CD14-positive monocyte (primary cell): ENCODE data around the gene RNF31. TPM values are rescaled to one million over a fixed set of nuclear protein-coding genes. Genes with fewer than 3 reads are reported as not detected.
"Not testable (repeated sequence)": the region's sequence is repeated elsewhere in the genome, so short reads cannot be mapped to it uniquely, and the experiment has no call there.

Experiments used
- DNase-seq, 3 donors: peaks; one replicate each; pipeline ENCODE4 v3.0.0-alpha.2; 2011 to 2022
- H2AFZ ChIP-seq: 2 replicates; pipeline ENCODE4 v1.6.0; 2012; ENCODE audit warnings: mild to moderate bottlenecking, low read depth, low read length, inconsistent platforms; ENCODE audit not compliant: insufficient read depth, poor library complexity, severe bottlenecking
- H3K27ac ChIP-seq, 2 donors: 1 replicate in 1 of 2; 2 replicates in 1 of 2; pipeline ENCODE4 v1.5.1; 2012 to 2013; ENCODE audit warnings: low read length in 2 of 2, control low read depth in 1 of 2, inconsistent platforms in 1 of 2, low read depth in 1 of 2, mild to moderate bottlenecking in 1 of 2
- H3K27me3 ChIP-seq, 2 donors: one replicate each; pipeline versions ENCODE4 v1.6.0 to v1.6.1; 2011 to 2013; ENCODE audit warnings: low read length in 2 of 2; ENCODE audit not compliant: control insufficient read depth in 2 of 2, insufficient read depth in 2 of 2
- H3K36me3 ChIP-seq, 2 donors: replicated peaks in 1 of 2; 1 replicate in 1 of 2; 2 replicates in 1 of 2; pipeline versions ENCODE4 v1.5.1 to v1.6.1; 2012 to 2013; ENCODE audit warnings: low read length in 2 of 2, control low read depth in 1 of 2, inconsistent platforms in 1 of 2, mild to moderate bottlenecking in 1 of 2; ENCODE audit not compliant: insufficient read depth in 2 of 2, control insufficient read depth in 1 of 2
- H3K4me1 ChIP-seq, 2 donors: 1 replicate in 1 of 2; 2 replicates in 1 of 2; pipeline versions ENCODE4 v1.5.1 to v1.6.1; 2012 to 2013; ENCODE audit warnings: low read length in 2 of 2, control low read depth in 1 of 2, inconsistent platforms in 1 of 2, mild to moderate bottlenecking in 1 of 2, moderate library complexity in 1 of 2; ENCODE audit not compliant: insufficient read depth in 2 of 2, control insufficient read depth in 1 of 2
- H3K4me2 ChIP-seq: replicated peaks from 2 replicates; pipeline ENCODE3; 2012; ENCODE audit warnings: low read length, moderate library complexity, mild to moderate bottlenecking; ENCODE audit not compliant: poor library complexity, severe bottlenecking; ENCODE audit errors: extremely low read depth
- H3K4me3 ChIP-seq, 3 experiments: fragments of 200-600 bp in 1 of 3; sonication (generic) in 1 of 3; replicated peaks in 1 of 3; 1 replicate in 2 of 3; 2 replicates in 1 of 3; pipeline ENCODE4 v1.5.1; 2011 to 2013; ENCODE audit warnings: low read length in 3 of 3, mild to moderate bottlenecking in 3 of 3, control low read depth in 2 of 3, low read depth in 2 of 3, inconsistent platforms in 1 of 3, moderate library complexity in 1 of 3
- H3K79me2 ChIP-seq: 2 replicates; pipeline ENCODE4 v1.6.0; 2012; ENCODE audit warnings: mild to moderate bottlenecking, control low read depth, inconsistent platforms, low read length, moderate library complexity; ENCODE audit not compliant: insufficient read depth
- H3K9ac ChIP-seq: 2 replicates; pipeline ENCODE4 v1.6.0; 2017; ENCODE audit warnings: low read length, mild to moderate bottlenecking; ENCODE audit not compliant: insufficient read depth, poor library complexity, severe bottlenecking
- H3K9me3 ChIP-seq, 2 donors: replicated peaks in 1 of 2; 1 replicate in 1 of 2; 2 replicates in 1 of 2; pipeline versions ENCODE4 v1.5.1 to v1.6.1; 2012 to 2013; ENCODE audit warnings: low read length in 2 of 2, control low read depth in 1 of 2; ENCODE audit not compliant: control insufficient read depth in 1 of 2, insufficient read depth in 1 of 2
- H4K20me1 ChIP-seq: 2 replicates; pipeline ENCODE4 v1.6.0; 2012; ENCODE audit warnings: mild to moderate bottlenecking, low read length, control low read depth, moderate library complexity; ENCODE audit not compliant: insufficient read depth
- H3K27ac Mint-ChIP-seq, 7 donors: one replicate each; pipeline ENCODE4 v1.8.0; 2020; ENCODE audit warnings: mild to moderate bottlenecking in 7 of 7, mixed read lengths in 7 of 7, moderate library complexity in 6 of 7, inconsistent platforms in 2 of 7
- H3K27me3 Mint-ChIP-seq, 3 donors: one replicate each; pipeline ENCODE4 v1.8.0; 2021 to 2022; ENCODE audit warnings: low read depth in 3 of 3, mild to moderate bottlenecking in 3 of 3, mixed read lengths in 3 of 3, moderate library complexity in 3 of 3, inconsistent platforms in 1 of 3
- H3K36me3 Mint-ChIP-seq, 2 donors: one replicate each; pipeline ENCODE4 v1.8.0; 2020; ENCODE audit warnings: mixed read lengths in 2 of 2, inconsistent platforms in 1 of 2, mild to moderate bottlenecking in 1 of 2
- H3K4me1 Mint-ChIP-seq: one replicate; pipeline ENCODE4 v1.8.0; 2020; ENCODE audit warnings: mild to moderate bottlenecking, mixed read lengths
- H3K4me3 Mint-ChIP-seq, 2 donors: one replicate each; pipeline ENCODE4 v1.8.0; 2020; ENCODE audit warnings: mild to moderate bottlenecking in 2 of 2, mixed read lengths in 2 of 2, moderate library complexity in 1 of 2
- H3K9me3 Mint-ChIP-seq, 7 donors: one replicate each; pipeline ENCODE4 v1.8.0; 2020 to 2022; ENCODE audit warnings: mixed read lengths in 7 of 7, mild to moderate bottlenecking in 6 of 7, moderate library complexity in 6 of 7, inconsistent platforms in 2 of 7
- CTCF ChIP-seq: fragments of 200-600 bp; IDR thresholded peaks from one replicate; pipeline ENCODE4 v1.8.0; 2022; ENCODE audit warnings: antibody characterized with exemption, mild to moderate bottlenecking
- WGBS: methylation state at CpG from one replicate; pipeline ENCODE4 v1.1.5; 2013; ENCODE audit warnings: missing lambda C conversion rate; ENCODE audit not compliant: insufficient coverage; 5-methylcytosine and 5-hydroxymethylcytosine counted together
- intact Hi-C, 2 donors: fragments of 100-400 bp; cut with micrococcal nuclease; formaldehyde crosslinking; loops; one replicate each; pipeline versions ENCODE4 v1.15.0 to v1.15.1; 2023
- polyA plus RNA-seq, 3 donors: library from polyadenylated mRNA; depleted of rRNA in 1 of 3; unstranded in 2 of 3; stranded (reverse) in 1 of 3; fragments of 300-500 nt in 2 of 3; fragments of >200 nt in 1 of 3; fragmentation: Illumina TruSeq in 2 of 3; gene quantifications; 1 replicate in 2 of 3; 2 replicates in 1 of 3; pipeline ENCODE4 v1.2.3, GENCODE V29; 2012 to 2021

The RNF31 gene
- polyA plus RNA-seq, 3 donors: 30.7 to 63.2 (median 36.8) TPM

GRCh38 chr14:24198814-24199524 lies 51.7 kb downstream of the RNF31 start:
- H3K4me1 Mint-ChIP-seq: peaks cover 33% of the 10 kb centered on the region
- DNase-seq: no peak
- 57% methylated on average over 4 of the region's 7 CpGs for WGBS
- H3K4me3 Mint-ChIP-seq: no peak overlapping the region
- H3K27me3 Mint-ChIP-seq: no peaks in the 10 kb centered on the region
- intact Hi-C loops: loop anchor here (5.0 kb wide), 1 partner anchor 33 kb away; the partner anchor contains the start of genes GMPR2 (in 2 of the 2) and NEDD8 (in 2 of the 2)
- H3K9me3 Mint-ChIP-seq: peaks cover 6 to 23% (median 15%) of the 10 kb centered on the region in 7 donors
- no peak overlapping the region for H2AFZ ChIP-seq
- H3K27ac Mint-ChIP-seq: peak overlapping the region in 3 of 7 donors; percentile 22 to 61 (median 54)
- no peaks in the 10 kb centered on the region for H4K20me1 ChIP-seq
- no peak overlapping the region for H3K27ac ChIP-seq
- peaks cover 23 to 30% of the 10 kb centered on the region in 2 donors for H3K4me1 ChIP-seq
- no peak for TF ChIP-seq CTCF
- H3K27me3 ChIP-seq: no peaks in the 10 kb centered on the region
- H3K4me2 ChIP-seq: no peak overlapping the region
- H3K9ac ChIP-seq: no peak overlapping the region
- H3K36me3 Mint-ChIP-seq: peaks cover 34 to 53% of the 10 kb centered on the region in 2 donors
- peaks cover 0 to 9% of the 10 kb centered on the region in 2 donors for H3K9me3 ChIP-seq
- H3K36me3 ChIP-seq: peaks cover 8 to 26% of the 10 kb centered on the region in 2 donors
- peaks cover 50% of the 10 kb centered on the region for H3K79me2 ChIP-seq
- no peak overlapping the region for H3K4me3 ChIP-seq

- intact Hi-C loops, H3K27ac Mint-ChIP-seq: not testable (repeated sequence)
Measured at GRCh38 chr14:24202538-24202937, 55.2 kb downstream of the RNF31 start.

GRCh38 chr14:24203249-24203886 lies 56.1 kb downstream of the RNF31 start:
- H3K4me3 ChIP-seq, DNase-seq, H3K27me3 Mint-ChIP-seq, H3K4me1 ChIP-seq, H3K4me3 Mint-ChIP-seq, H2AFZ ChIP-seq, H3K9me3 ChIP-seq, H3K9ac ChIP-seq, intact Hi-C loops, H3K27ac ChIP-seq, H3K27ac Mint-ChIP-seq, H3K4me2 ChIP-seq, H3K27me3 ChIP-seq: not testable (repeated sequence)
- WGBS: 100% methylated on average over 2 of the region's 16 CpGs
- Histone ChIP-seq H3K79me2 (peaks cover 18% of the 10 kb centered on the region), H3K36me3 (peaks cover 39 to 67% of the 10 kb centered on the region in 2 donors), H4K20me1 (peaks cover 34% of the 10 kb centered on the region)
- peaks cover 71 to 84% of the 10 kb centered on the region in 2 donors for H3K36me3 Mint-ChIP-seq
- peaks cover 6 to 23% (median 15%) of the 10 kb centered on the region in 7 donors for H3K9me3 Mint-ChIP-seq
- peaks cover 10% of the 10 kb centered on the region for H3K4me1 Mint-ChIP-seq

More at GRCh38 chr14:24202538-24202937, 55.2 kb downstream of the RNF31 start:
- not testable (repeated sequence) for DNase-seq, H3K4me1 ChIP-seq, H3K9ac ChIP-seq, H3K27me3 Mint-ChIP-seq, H2AFZ ChIP-seq, H3K9me3 ChIP-seq, H3K4me2 ChIP-seq, H3K27ac ChIP-seq, H3K4me3 Mint-ChIP-seq, H3K27me3 ChIP-seq, H3K4me3 ChIP-seq
- Mint-ChIP-seq H3K4me1 (peaks cover 12% of the 10 kb centered on the region), H3K9me3 (peaks cover 6 to 23% (median 15%) of the 10 kb centered on the region in 7 donors), H3K36me3 (peaks cover 64 to 81% of the 10 kb centered on the region in 2 donors)
- H3K79me2 ChIP-seq: peaks cover 20% of the 10 kb centered on the region
- peaks cover 26% of the 10 kb centered on the region for H4K20me1 ChIP-seq
- 100% methylated on average over 8 of the region's 8 CpGs for WGBS
- peaks cover 32 to 59% of the 10 kb centered on the region in 2 donors for H3K36me3 ChIP-seq
